SK-N-DZ (cell line): ENCODE data around the gene MACO1.

Experiments used
- DNase-seq: peaks from one replicate; pipeline ENCODE4 v3.0.0-alpha.2; 2015; ENCODE audit warnings: low spot score

The MACO1 gene

DNA sequence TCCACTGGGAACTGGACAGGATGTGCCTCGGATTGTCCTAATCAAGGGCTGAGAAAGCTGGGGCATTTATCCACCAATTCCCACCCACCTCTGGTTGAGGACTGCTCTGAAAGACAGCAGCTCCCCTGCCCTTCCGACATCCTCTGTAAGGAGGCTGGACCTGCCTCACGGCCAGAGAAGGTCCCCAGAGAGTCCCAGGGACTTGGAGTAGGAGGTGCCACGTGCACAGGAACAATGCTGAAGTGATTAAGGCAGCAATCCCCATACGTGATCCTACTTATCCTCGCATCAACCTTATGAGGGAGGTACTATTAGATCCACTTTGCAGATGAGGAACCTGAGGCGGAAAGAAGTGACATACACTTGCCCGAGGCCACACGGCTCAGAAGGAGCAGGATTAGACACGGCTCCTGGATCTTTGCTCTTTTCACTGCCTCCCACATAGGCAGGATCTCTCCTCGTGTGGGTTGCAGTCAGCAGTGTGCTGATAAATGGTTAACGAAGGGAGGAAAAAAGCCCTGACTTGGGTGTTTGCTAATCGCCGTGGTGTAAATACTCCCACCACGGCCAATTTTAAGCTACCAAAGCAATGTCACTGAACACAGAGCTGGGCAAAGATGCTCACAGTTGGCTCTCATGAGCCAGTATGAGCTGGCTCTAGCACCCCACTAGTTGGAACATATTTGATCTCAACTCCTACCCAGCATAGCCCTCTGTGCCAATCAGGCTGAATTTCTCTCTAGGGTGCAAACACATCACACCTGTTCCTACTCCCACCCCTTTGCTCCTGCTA lies 94.1 kb downstream of the MACO1 start:
- no peak for DNase-seq

- no peak for DNase-seq
Observed at GRCh38 chr1:25525361-25525688, 94.6 kb downstream of the MACO1 start.

DNA sequence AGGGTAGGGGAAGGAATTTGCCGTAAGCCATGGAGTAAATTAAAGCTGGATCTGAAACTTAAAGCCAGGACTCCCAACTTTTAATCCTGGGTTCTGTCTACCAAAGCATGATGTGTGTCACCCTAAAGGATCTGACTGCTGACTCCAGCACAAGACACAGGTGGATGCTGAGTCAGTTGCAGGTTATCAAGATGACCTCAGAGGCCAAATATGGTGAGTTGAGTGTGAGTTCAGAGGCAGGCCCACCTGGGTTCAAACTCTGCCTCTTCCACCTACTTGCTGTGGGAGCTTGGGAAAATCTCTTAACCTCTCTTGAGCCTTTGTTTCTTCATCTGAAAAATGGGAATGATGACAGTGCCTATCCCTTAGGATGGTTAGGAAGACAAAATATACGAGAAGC lies 96.1 kb downstream of the MACO1 start:
- no peak for DNase-seq

DNA sequence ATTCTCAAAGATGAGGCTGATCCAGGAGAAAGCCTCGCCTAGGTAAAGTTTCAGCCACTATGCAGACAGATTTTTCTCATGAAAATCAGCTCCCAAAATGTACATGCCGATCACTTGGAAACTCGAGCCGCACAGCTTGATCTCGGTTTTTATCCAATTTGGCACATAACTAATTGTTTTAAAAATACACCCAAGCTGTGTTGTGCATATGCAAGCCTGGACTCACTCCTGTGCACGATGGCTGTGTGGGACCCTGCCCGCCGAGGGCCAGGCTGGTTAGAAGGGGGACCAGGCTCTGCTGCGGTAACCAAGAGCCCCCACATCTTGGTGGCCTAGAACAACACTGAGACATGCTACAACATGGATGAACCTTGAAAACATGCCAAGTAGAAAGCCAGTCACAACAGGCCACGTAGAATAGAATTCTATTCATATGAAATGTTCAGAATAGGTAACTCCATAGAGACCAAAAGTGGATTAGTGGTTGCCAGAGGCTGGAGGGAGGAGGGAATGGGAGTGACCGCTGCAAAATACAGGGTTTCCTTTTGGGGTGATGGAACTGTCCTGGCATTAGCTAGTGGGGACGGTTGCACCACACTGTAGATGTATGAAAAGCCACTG lies 96.6 kb downstream of the MACO1 start:
- DNase-seq = no peak

DNA sequence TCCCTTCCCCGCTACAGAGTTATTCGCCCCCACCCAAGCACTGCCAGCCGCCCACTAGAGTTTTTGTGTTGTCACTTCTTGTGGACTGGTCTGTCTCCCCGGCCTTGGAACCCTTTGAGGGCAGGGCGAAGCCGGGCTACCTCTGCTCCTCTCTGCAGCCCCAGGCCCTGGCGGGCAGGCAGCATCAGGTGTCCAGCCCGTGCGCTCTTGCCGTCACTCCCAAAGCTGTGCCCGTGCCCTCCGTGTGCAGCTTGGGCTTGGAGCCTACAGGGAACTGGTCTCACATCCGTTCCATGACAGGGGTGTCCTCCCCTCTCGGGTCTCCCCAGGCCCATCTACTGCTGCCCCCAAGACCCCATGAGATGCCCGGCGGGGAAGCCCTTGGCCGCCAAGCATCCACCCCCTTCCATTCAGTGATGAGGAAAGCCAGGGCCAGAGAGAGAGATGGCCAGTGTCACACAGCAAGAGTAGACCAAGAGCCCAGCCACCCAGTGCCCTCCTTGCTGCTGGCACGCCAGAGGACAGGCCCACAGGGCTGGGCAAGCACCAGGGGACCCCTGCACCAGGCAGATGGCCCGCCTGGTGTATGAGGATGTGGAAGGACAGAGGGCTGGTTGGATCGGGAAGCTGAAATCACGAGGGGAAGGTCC lies 97.4 kb downstream of the MACO1 start:
- DNase-seq = no peak

- no peak for DNase-seq
Observed at GRCh38 chr1:25528881-25529517, 98.3 kb downstream of the MACO1 start.

DNA sequence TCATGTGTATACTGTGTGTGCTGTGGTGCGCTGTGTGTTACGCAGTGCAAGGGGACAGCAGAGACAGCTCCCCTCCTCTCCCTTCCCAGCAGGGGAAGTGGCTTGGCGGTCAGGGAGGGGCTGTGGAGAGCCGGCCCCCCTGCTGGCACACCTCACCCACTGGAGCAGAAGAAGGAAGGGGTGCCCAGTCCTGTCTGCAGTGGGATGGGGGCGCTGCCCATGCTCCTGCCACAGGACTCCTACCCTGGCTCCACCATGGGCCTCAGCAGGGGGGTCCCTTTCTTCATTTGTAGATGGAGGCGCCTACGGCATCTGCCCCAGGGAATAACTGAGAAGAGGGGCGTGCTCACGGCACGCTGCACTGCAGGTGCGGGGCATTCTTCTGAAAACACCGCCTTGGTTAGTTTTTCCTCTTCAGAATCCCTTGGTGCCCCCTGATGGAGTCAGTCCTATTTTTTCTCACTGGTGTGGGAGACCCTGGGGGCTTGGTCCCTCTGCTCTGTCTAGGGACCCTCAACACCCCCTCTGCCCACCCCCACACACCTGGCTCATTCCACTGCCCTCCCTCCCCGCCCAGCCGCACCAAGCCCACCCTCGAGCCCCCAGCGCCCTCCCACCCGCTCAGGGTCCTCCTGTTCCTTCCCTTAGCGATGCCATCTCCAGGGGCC lies 99.0 kb downstream of the MACO1 start:
- no peak for DNase-seq

GRCh38 chr1:25530186-25531081 lies 99.7 kb downstream of the MACO1 start:
- DNase-seq = no peak

DNA sequence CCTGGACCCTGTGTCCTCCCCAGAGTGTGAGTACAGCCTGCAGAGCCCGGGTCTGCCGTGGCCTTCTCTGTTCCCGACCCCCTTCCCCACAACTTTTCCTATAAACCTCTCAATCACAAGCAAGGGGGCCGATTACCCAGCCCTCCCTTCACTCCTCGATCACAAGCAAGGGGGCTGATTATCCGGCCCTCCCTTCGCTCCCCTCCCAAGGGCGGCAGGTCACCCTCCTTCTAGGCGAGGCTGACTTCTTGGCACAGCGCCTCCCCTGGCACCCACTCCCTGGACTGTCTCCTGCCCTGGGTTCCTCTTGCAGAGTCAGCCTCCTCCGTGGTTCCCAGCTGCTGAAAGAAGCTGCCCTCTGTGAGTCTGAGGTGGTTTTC lies 100.4 kb downstream of the MACO1 start:
- no peak for DNase-seq

DNA sequence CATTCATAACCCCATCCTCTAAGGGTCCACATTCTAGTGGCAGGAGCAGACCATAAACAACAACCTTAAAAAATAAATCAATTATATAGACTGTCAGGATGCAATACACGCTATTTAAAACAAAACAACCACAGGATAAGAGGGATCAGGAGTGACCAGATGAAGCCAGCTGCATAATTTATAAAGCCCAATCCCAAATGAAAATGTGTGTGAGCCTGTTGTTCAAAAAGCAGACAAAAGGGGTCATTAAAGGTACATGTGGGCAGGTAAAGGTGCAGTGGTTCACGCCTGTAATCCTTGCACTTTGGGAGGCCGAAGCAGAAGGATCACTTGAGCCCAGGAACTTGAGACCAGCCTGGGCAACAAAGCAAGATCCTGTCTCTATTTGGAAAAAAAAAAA lies 102.3 kb downstream of the MACO1 start:
- no peak for DNase-seq

DNA sequence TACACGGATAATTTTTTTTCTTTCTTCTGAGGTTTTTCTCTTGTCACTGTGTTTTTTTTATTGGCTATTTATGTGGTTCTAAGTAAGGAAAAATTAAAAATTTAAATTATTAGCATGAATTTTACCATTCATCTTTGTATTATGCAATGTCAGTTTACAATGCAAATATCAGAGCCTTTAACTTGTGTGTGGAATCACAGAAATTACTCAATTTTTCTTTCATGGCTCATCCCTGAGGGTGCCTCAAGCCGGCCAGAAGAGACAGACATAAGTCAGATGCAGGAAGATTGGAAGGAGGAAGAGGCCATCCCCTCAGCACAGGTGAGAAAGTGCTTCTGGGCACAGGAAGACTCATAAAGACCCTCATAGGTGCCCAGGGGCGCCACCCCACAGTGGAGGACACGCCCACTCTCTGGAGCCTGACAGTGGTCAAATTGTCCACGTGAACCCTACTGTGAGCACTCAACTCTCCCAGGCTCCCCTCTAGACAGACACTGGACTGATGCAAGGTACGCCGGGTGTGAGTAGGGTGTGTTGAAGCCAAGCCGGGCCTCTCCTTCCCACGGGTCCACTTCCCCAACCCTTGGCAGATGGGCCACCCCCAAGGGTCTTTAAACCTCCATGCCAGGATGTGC lies 103.2 kb downstream of the MACO1 start:
- DNase-seq = no peak

DNA sequence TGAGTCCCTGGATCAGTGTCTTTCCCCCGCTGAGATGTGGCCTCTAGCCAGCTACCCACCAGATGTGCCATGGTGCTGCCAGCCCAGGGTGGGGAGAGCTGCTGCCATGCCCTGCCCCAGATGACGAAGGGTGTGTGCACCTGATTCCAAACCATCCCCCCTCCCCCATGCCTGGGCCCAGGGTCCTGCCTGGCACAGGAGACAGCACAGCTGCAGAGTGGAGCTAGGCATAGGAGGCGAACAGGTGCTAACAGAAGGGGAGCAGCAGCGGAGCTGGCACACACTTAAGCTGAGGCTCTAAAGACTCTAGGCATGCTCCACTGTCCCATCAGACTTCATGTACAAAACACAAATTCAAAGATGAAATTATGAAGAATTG lies 103.7 kb downstream of the MACO1 start:
- DNase-seq = no peak

DNA sequence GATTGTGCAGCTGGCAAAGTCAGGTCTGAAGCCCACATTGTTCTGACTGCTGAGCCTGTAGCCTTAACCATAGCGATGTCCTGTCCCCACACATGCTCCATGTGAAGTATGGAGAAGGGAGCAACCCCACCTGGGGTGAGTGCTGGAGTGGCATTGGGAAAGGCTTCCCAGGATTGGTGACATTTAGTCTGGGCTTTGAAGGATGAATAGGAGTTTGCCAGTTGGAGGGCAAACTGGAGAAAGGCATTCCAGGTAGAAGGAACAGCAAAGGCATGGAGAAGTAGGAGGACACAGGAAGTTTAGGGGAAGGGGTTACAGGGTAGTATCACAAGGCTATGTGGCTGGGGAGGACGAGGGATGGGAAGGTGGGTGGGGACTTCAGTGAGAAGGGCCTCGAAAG lies 105.4 kb downstream of the MACO1 start:
- no peak for DNase-seq

- no peak for DNase-seq
Observed at GRCh38 chr1:25537153-25537831, 106.6 kb downstream of the MACO1 start.

GRCh38 chr1:25538191-25538767 lies 107.6 kb downstream of the MACO1 start:
- no peak for DNase-seq

- no peak for DNase-seq
Observed at GRCh38 chr1:25540750-25541342, 110.1 kb downstream of the MACO1 start.

- DNase-seq = no peak
Observed at GRCh38 chr1:25541425-25541824, 110.7 kb downstream of the MACO1 start.

GRCh38 chr1:25541889-25542658 lies 111.4 kb downstream of the MACO1 start:
- no peak for DNase-seq
